SK-N-SH treated with all-trans-retinoic acid at 6 μM for 48 hours (cell line): ENCODE results near the gene CSTB.

ENCODE experiments used
- ARNTL ChIP-seq: fragments of 450-650 bp; formaldehyde crosslinking; IDR thresholded peaks from 2 replicates; pipeline ENCODE4 v1.5.0; 2020; ENCODE audit warnings: low read depth, mild to moderate bottlenecking, moderate library complexity, borderline replicate concordance
- CSDC2 ChIP-seq: fragments of 250-450 bp; sonication (Bioruptor Pico); IDR thresholded peaks from 2 replicates; pipeline ENCODE4 v1.5.0; 2020; ENCODE audit warnings: mild to moderate bottlenecking, moderate library complexity
- GLIS3 ChIP-seq: fragments of 250-450 bp; sonication (Bioruptor Pico); IDR thresholded peaks from 2 replicates; pipeline ENCODE4 v1.5.0; 2020; ENCODE audit warnings: mild to moderate bottlenecking, moderate library complexity
- PATZ1 ChIP-seq: fragments of 250-450 bp; sonication (Bioruptor Pico); IDR thresholded peaks from 2 replicates; pipeline ENCODE4 v1.8.0; 2020; ENCODE audit warnings: mild to moderate bottlenecking, moderate library complexity, borderline replicate concordance
- TOX ChIP-seq: fragments of 250-450 bp; sonication (Bioruptor Pico); IDR thresholded peaks from 2 replicates; pipeline ENCODE4 v1.8.0; 2021; ENCODE audit warnings: mild to moderate bottlenecking, moderate library complexity, borderline replicate concordance
- TSHZ2 ChIP-seq: fragments of 250-450 bp; sonication (Bioruptor Pico); IDR thresholded peaks from 2 replicates; pipeline ENCODE4 v1.5.0; 2020; ENCODE audit warnings: mild to moderate bottlenecking, moderate library complexity
- ZFP3 ChIP-seq: fragments of 250-450 bp; sonication (Bioruptor Pico); IDR thresholded peaks from 2 replicates; pipeline ENCODE4 v1.5.0; 2020; ENCODE audit warnings: mild to moderate bottlenecking, moderate library complexity

GRCh38 chr21:43815991-43816390 is 39.9 kb upstream of the CSTB start:
- TF ChIP-seq TSHZ2 (CRISPR knock-in tag) (no peak), PATZ1 (CRISPR knock-in tag) (no peak), CSDC2 (CRISPR knock-in tag) (no peak), ZFP3 (no peak), TOX (CRISPR knock-in tag) (no peak), GLIS3 (CRISPR knock-in tag) (no peak), ARNTL (no peak)
